ENCODE results near the gene DSTN. TPM values are rescaled to one million over a fixed set of nuclear protein-coding genes. Genes with fewer than 3 reads are reported as not detected.
"Not testable (repeated sequence)": the region's sequence is repeated elsewhere in the genome, so short reads cannot be mapped to it uniquely, and the experiment has no call there.

Gene DSTN
- total and polyA plus RNA-seq, 12 donors, result 261 to 802 (median 546) TPM

DNA sequence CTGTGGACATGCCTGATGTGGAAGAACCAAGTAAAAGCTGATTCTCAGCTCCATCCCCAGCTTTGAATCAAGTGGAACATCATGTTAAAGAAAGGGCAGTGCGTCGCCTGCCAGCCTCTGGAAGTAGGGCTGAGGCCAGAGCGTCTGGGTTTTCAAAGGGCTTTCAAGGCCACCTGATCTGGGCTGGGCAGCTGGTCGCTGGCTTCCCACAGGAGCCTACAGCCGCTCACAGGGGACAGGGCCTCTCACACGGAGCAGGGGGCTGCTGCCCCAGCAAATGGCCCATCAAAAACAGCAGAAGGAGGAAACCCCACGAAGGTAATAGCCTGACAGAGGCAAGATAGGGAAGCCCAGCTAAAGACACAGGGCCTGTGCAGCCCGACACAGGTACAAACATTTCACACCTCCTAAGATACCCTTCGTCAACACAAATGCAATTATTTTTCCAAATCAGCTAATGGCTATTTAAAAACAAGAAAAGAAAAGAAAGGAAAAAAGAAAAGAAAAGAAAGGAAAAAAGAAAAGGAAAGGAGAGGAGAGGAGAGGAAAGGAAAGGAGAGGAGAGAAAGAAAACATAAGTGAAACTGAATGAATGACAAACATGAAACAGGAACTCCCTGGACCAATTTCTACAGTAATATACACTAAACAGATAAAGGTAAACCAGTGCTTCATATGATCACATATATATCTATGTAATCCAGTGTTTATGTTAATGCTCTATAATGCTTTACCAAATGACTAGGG is 87.4 kb downstream of the DSTN start:
- Histone ChIP-seq H3K4me3 (no peak overlapping the region), H3K9me3 (peaks cover 0 to 8% (median 0%) of the 10 kb centered on the region in 11 donors), H3K4me1 (peaks cover 8 to 50% (median 30%) of the 10 kb centered on the region in 9 donors), H3K27me3 (no peaks in the 10 kb centered on the region), H3K27ac (no peak overlapping the region), H3K36me3 (peaks cover 0 to 69% (median 12%) of the 10 kb centered on the region in 9 donors)
- no peak for DNase-seq
- TF ChIP-seq, protein P1, sequence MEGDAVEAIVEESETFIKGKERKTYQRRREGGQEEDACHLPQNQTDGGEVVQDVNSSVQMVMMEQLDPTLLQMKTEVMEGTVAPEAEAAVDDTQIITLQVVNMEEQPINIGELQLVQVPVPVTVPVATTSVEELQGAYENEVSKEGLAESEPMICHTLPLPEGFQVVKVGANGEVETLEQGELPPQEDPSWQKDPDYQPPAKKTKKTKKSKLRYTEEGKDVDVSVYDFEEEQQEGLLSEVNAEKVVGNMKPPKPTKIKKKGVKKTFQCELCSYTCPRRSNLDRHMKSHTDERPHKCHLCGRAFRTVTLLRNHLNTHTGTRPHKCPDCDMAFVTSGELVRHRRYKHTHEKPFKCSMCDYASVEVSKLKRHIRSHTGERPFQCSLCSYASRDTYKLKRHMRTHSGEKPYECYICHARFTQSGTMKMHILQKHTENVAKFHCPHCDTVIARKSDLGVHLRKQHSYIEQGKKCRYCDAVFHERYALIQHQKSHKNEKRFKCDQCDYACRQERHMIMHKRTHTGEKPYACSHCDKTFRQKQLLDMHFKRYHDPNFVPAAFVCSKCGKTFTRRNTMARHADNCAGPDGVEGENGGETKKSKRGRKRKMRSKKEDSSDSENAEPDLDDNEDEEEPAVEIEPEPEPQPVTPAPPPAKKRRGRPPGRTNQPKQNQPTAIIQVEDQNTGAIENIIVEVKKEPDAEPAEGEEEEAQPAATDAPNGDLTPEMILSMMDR (IDR thresholded peaks at IDR 0.05), result no peak
- peak in 3 of 8 donors; percentile 37 to 55 (median 45) for ATAC-seq
- 65 to 74% methylated on average over 9 of the region's 9 CpGs for WGBS, 2 donors
- intact Hi-C loops (cut with DNase I), result loop anchor here in 1 of 10 donors (5.0 kb wide), 1 partner anchor 240 kb away; no protein-coding TSS in a partner anchor

- WGBS, 2 donors, result 93 to 94% methylated on average over 9 of the region's 9 CpGs
- no peak overlapping the region for H3K27ac ChIP-seq
- DNase-seq, result no peak
- intact Hi-C loops (cut with DNase I), result loop anchor here in 1 of 10 donors (5.0 kb wide), 1 partner anchor 239 kb away; no protein-coding TSS in a partner anchor
- H3K4me1 ChIP-seq, result peaks cover 8 to 55% (median 35%) of the 10 kb centered on the region in 9 donors
- peaks cover 0 to 62% (median 12%) of the 10 kb centered on the region in 9 donors for H3K36me3 ChIP-seq
- TF ChIP-seq, protein P1 (IDR thresholded peaks at IDR 0.05), result no peak
- no peak overlapping the region for H3K4me3 ChIP-seq
- no peak for ATAC-seq
- peaks cover 0 to 8% (median 0%) of the 10 kb centered on the region in 11 donors for H3K9me3 ChIP-seq
- H3K27me3 ChIP-seq, result no peaks in the 10 kb centered on the region
Observed at GRCh38 chr20:17657898-17658647, 88.2 kb downstream of the DSTN start.

DNA sequence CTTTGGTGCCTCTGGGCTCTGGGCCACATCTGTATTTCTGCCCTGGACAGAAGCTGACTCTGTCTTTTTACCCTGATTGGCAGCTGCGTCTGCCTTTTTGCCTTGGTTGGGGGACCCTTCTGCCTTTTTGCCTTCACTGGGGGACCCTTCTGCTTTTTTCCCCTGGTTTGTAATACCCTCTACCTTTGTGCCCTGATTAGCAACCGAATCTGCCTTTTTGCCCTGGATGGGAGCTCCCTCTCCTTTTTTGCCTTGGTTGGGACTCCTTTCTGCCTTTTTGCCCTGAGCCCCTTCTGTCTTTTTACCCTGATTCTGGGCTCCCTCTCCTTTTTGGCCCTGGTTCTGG is 88.7 kb downstream of the DSTN start:
- intact Hi-C loops (cut with DNase I), result loop anchor here in 1 of 10 donors (5.0 kb wide), 1 partner anchor 239 kb away; no protein-coding TSS in a partner anchor
- Histone ChIP-seq H3K27ac (no peak overlapping the region), H3K27me3 (no peaks in the 10 kb centered on the region), H3K4me3 (no peak overlapping the region), H3K36me3 (peaks cover 0 to 58% (median 12%) of the 10 kb centered on the region in 9 donors), H3K4me1 (peaks cover 8 to 61% (median 36%) of the 10 kb centered on the region in 9 donors), H3K9me3 (peaks cover 0 to 8% (median 0%) of the 10 kb centered on the region in 11 donors)
- ATAC-seq (no peak), DNase-seq (no peak)
- WGBS, 2 donors, result 97 to 98% methylated on average over 2 of the region's 2 CpGs
- TF ChIP-seq, protein P1 (IDR thresholded peaks at IDR 0.05), result no peak

DNA sequence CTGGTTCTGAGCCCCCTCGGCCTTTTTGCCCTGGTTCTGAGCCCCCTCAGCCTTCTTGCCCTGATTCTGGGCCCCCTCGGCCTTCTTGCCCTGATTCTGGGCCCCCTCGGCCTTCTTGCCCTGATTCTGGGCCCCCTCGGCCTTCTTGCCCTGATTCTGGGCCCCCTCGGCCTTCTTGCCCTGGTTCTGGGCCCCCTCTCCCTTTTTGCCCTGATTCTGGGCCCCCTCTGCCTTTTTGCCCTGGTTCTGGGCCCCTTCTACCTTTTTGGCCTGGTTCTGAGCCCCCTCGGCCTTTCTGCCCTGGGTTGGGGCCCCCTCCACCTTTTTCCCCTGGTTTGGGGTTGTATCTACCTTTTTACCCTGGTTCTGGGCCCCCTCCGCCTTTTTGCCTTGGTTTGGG is 89.5 kb downstream of the DSTN start:
- Histone ChIP-seq H3K4me1 (peaks cover 8 to 64% (median 39%) of the 10 kb centered on the region in 9 donors), H3K27ac (peak overlapping the region in 1 of 10 donors; percentile 10), H3K36me3 (peaks cover 0 to 56% (median 12%) of the 10 kb centered on the region in 9 donors)
- not testable (repeated sequence) for H3K27me3 ChIP-seq, H3K4me3 ChIP-seq, DNase-seq, ATAC-seq, H3K9me3 ChIP-seq
- WGBS, 2 donors, result 100% methylated on average over 6 to 7 of the region's 7 CpGs
- intact Hi-C loops (cut with DNase I), result loop anchor here in 1 of 10 donors (5.0 kb wide), 1 partner anchor 238 kb away; no protein-coding TSS in a partner anchor

Other genes with a start within 250 kb of the DSTN start
- 1 to 10 TPM in 2 of 10 donors, under 1 TPM in 8; 0.27 to 1.9 (median 0.70) TPM for gene BFSP1, start 38.7 kb upstream of the DSTN start, total RNA-seq
- gene BFSP1, start 38.7 kb upstream of the DSTN start, polyA plus RNA-seq, result under 1 TPM; 0.19 to 0.44 TPM
- 10 to 100 TPM; 23.5 to 71.3 (median 29.0) TPM for gene RRBP1, start 112.2 kb downstream of the DSTN start, total RNA-seq
- gene RRBP1, start 112.2 kb downstream of the DSTN start, polyA plus RNA-seq, result 10 to 100 TPM; 29.3 to 41.9 TPM
- gene BANF2, start 129.9 kb downstream of the DSTN start, total RNA-seq, result not detected
- gene BANF2, start 129.9 kb downstream of the DSTN start, polyA plus RNA-seq, result not detected